K562 (cell line): ENCODE results near the gene RGS6.

ENCODE experiments used
- MTA2 ChIP-seq: fragments of 450-650 bp; IDR thresholded peaks from 2 replicates; pipeline ENCODE4 v1.6.1; 2016; ENCODE audit warnings: low read depth
- PHF21A ChIP-seq: fragments of 450-650 bp; IDR thresholded peaks from 2 replicates; pipeline ENCODE4 v1.6.1; 2017; ENCODE audit warnings: low read depth, borderline replicate concordance
- ZNF431 ChIP-seq: sonication (generic); formaldehyde crosslinking; IDR thresholded peaks from 2 replicates; pipeline ENCODE4 v1.8.0; 2022; ENCODE audit warnings: mild to moderate bottlenecking, missing genetic modification reagents
- ZZZ3 ChIP-seq: fragments of 450-650 bp; IDR thresholded peaks from 2 replicates; pipeline ENCODE4 v1.6.1; 2016; ENCODE audit warnings: antibody characterized with exemption, mild to moderate bottlenecking, moderate library complexity

GRCh38 chr14:72563676-72564075, 631.4 kb downstream of the RGS6 start:
- no peak for TF ChIP-seq MTA2
- TF ChIP-seq ZZZ3: no peak
- TF ChIP-seq ZNF431: no peak
- TF ChIP-seq PHF21A: no peak
